ENCODE measurements around the gene DPP8. TPM values are rescaled to one million over a fixed set of nuclear protein-coding genes. Genes with fewer than 3 reads are reported as not detected.
A peak's percentile ranks its signal among the peaks of the same experiment; 100 is the strongest.

The DPP8 gene
- total and polyA plus RNA-seq, 2 experiments from 2014 or later: 21.7 to 33.5 TPM

GRCh38 chr15:65423976-65424679 is 93.4 kb downstream of the DPP8 start:
- peak overlapping the region; percentile 91 for H3K4me3 Mint-ChIP-seq
- Histone ChIP-seq H3K36me3 (ENCODE audit: insufficient read depth) (no peaks in the 10 kb centered on the region), H3K4me3 (peak overlapping the region; percentile 84; the same call in 1 of the 2 replicates), H3K27ac (ENCODE audit: low read depth) (no peak overlapping the region), H2AFZ (no peak overlapping the region), H3F3A (replicated peaks; ENCODE audit: low read depth) (peaks cover 21% of the 10 kb centered on the region), H3K79me2 (replicated peaks; ENCODE audit: insufficient read depth) (peaks cover 6% of the 10 kb centered on the region; the same call in 1 of the 2 replicates), H3K9me2 (ENCODE audit: insufficient read depth) (no peaks in the 10 kb centered on the region), H3K27me3 (ENCODE audit: insufficient read depth) (peaks cover 34% of the 10 kb centered on the region), H3K4me2 (peak overlapping the region; percentile 98), H4K20me1 (replicated peaks; ENCODE audit: insufficient read depth) (no peaks in the 10 kb centered on the region), H3K4me1 (ENCODE audit: insufficient read depth) (peaks cover 25% of the 10 kb centered on the region)
- ATAC-seq: no peak
- peaks cover 2% of the 10 kb centered on the region; the same call in 1 of the 3 replicates for H3K9me3 Mint-ChIP-seq
- H3K36me3 Mint-ChIP-seq (ENCODE audit: low read depth): peaks cover 10% of the 10 kb centered on the region
- H3K4me1 Mint-ChIP-seq: peaks cover 49% of the 10 kb centered on the region
- DNase-seq (ENCODE audit: low spot score): peak; percentile 46
- peaks cover 31% of the 10 kb centered on the region for H3K27me3 Mint-ChIP-seq (ENCODE audit: insufficient read depth, low read depth, poor library complexity)
- TF ChIP-seq EZH2phosphoT487 (IDR thresholded peaks at IDR 0.05; ENCODE audit: unreplicated experiment) (no peak), ZNF462 (CRISPR knock-in tag; IDR thresholded peaks at IDR 0.05) (no peak), EZH2 (IDR thresholded peaks at IDR 0.05; ENCODE audit: low read depth, unreplicated experiment) (no peak), POLR2AphosphoS5 (IDR thresholded peaks at IDR 0.05; ENCODE audit: low read depth) (no peak)
- H3K27ac Mint-ChIP-seq: no peak overlapping the region
